Measurements from ENCODE around the gene C16orf92.

DNA sequence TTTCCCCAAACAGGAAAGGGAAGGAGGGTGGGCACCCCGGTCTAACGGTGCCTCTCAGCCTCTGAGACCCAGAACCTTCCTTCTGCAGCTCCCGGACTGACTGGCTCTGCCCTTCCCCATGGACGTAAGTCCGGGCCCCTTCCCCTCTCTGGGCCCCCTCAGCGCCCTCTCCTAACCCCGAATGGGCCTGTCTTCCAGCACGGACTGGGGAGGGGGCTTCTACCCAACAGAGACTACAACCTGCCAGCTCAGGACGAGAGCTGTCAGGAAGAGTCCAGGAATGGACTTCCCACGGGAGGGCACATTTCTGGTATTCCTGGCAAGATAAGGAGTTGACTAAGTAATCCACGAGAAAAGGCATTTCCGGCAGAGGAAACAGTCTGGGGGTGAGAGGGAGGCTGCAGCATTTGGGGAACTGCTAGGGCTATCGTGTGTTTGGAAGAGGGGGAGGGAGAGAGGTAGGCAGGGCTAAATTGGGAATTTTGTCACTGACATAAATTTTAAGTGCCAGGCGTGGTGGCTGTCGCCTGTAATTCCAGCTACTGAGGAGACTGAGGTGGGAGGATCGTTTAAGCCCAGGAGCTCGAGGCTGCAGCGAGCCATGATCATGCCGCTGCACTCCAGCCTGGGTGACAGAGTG, 30.5 kb downstream of the C16orf92 start:
- TF ChIP-seq BACH2 (CRISPR knock-in tag; IDR thresholded peaks at IDR 0.05; ENCODE audit: borderline replicate concordance), result no peak
- TF ChIP-seq GLIS3 (CRISPR knock-in tag; IDR thresholded peaks at IDR 0.05), result no peak
- TF ChIP-seq, protein P1, sequence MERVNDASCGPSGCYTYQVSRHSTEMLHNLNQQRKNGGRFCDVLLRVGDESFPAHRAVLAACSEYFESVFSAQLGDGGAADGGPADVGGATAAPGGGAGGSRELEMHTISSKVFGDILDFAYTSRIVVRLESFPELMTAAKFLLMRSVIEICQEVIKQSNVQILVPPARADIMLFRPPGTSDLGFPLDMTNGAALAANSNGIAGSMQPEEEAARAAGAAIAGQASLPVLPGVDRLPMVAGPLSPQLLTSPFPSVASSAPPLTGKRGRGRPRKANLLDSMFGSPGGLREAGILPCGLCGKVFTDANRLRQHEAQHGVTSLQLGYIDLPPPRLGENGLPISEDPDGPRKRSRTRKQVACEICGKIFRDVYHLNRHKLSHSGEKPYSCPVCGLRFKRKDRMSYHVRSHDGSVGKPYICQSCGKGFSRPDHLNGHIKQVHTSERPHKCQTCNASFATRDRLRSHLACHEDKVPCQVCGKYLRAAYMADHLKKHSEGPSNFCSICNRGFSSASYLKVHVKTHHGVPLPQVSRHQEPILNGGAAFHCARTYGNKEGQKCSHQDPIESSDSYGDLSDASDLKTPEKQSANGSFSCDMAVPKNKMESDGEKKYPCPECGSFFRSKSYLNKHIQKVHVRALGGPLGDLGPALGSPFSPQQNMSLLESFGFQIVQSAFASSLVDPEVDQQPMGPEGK (CRISPR knock-in tag; IDR thresholded peaks at IDR 0.05; ENCODE audit: borderline replicate concordance), result no peak
- TF ChIP-seq, protein P2, sequence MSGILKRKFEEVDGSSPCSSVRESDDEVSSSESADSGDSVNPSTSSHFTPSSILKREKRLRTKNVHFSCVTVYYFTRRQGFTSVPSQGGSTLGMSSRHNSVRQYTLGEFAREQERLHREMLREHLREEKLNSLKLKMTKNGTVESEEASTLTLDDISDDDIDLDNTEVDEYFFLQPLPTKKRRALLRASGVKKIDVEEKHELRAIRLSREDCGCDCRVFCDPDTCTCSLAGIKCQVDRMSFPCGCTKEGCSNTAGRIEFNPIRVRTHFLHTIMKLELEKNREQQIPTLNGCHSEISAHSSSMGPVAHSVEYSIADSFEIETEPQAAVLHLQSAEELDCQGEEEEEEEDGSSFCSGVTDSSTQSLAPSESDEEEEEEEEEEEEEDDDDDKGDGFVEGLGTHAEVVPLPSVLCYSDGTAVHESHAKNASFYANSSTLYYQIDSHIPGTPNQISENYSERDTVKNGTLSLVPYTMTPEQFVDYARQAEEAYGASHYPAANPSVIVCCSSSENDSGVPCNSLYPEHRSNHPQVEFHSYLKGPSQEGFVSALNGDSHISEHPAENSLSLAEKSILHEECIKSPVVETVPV (CRISPR knock-in tag; IDR thresholded peaks at IDR 0.05), result no peak
- TF ChIP-seq ARNTL (CRISPR knock-in tag; IDR thresholded peaks at IDR 0.05; ENCODE audit: borderline replicate concordance, low read depth), result no peak
